Gastrocnemius medialis (tissue), 4 donors: Measurements from ENCODE around the gene SLC8A3.

ENCODE experiments used
- CTCF ChIP-seq, 5 experiments: fragments of 450-650 bp in 3 of 5; fragments of 200-600 bp in 2 of 5; sonication (generic) in 2 of 5; IDR thresholded peaks in 4 of 5; conservative IDR thresholded peaks in 1 of 5; 1 replicate in 4 of 5; 2 replicates in 1 of 5; pipeline ENCODE4 v1.5.1; 2016 to 2019; ENCODE audit warnings: antibody characterized with exemption in 5 of 5, mild to moderate bottlenecking in 3 of 5, moderate library complexity in 3 of 5
- POLR2A ChIP-seq, 2 donors: fragments of 450-650 bp; IDR thresholded peaks; one replicate each; pipeline ENCODE4 v1.6.1; 2017; ENCODE audit warnings: antibody characterized with exemption in 2 of 2, mild to moderate bottlenecking in 2 of 2, moderate library complexity in 2 of 2

DNA sequence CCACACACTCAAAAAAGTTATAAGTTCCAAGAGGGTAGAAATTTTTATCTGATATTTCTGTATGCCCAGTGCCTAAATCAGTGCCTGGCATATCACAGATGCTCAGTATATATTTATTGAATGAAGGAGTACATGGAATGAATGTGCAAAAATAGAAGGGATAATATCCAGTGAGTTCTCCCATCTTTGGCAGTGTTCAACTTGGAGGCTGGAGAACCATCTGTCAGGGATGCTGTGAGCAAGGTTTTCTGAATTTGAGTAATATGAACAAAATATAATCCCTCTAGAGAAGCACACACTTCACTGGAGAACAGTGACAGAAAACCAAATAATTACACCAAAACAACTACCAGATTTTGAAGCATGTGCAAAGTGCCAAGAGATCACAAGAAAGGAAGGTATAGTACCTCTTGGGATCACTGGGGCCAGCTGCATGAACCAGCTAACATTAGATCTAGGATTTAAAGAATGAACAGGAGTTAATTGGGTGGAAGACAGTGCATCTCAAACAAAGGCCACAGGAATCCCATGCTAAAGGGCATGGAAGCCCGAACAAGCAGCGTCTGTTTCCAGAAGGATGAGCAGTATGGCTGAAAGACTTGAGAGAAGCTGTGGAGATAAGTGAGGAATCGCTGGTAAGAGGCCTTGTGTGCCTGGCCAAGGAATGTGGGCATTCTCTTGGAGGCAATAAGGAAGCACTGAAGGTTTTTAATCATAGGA, 11.5 kb downstream of the SLC8A3 start:
- no peak for TF ChIP-seq CTCF (IDR thresholded peaks at IDR 0.05 in 4 of 5, conservative IDR thresholded peaks at IDR 0.05 in 1 of 5)
- TF ChIP-seq POLR2A (IDR thresholded peaks at IDR 0.05) = no peak
